Stimulated activated CD4-positive, alpha-beta T cell treated with anti-CD3 and anti-CD28 coated beads, Interleukin-15, amount 100 ng/mL, for 1 hour (primary cell): ENCODE results near the gene PRR18.

Experiments used
- DNase-seq, 2 donors: peaks; one replicate each; pipeline ENCODE4 v3.0.0-alpha.2; 2020; ENCODE audit warnings: low read depth in 1 of 2, low spot score in 1 of 2

The PRR18 gene

DNA sequence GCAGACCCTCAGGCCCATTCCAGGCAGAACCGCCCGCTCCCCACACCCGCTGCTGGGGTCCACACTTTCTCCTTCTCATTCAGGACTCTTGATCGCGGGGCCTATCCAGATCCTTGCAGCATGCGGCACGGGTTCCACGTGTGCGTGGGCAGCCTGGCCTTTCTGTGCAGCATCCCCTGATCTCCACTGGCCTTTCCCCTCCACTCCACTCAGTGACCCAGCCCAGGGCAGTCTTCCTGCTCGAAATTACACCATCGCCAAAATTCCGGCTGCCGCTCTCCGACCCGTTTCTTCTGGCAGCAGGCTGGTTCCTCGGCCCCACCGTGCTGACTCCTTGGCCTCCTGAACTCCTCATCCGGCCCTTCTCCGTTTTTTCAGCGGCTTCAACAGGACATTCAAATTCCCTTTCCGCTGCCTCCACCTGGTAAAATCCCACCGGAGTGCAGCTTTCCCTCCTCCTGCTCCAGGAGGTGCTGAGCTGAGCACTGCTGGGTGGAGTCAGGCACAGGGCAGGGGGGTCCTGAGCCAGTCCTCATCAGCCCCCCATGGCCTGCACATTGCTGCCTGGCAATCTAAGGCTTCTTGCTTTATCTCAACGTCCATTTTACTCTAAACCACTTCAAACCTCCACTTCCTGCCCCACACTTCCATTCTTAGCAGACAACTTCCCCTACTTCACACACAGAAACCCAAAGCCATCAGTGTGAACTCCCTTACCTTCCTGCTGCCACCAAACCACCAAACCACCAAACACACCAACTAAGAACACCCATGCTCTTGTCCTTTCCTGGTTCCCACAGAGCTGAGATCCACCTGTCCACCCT lies 25.2 kb upstream of the PRR18 start:
- no peak for DNase-seq

- no peak for DNase-seq
These were observed 23.6 kb upstream of the PRR18 start for GRCh38 chr6:166331503-166332415.

- no peak for DNase-seq
These were observed 22.4 kb upstream of the PRR18 start for GRCh38 chr6:166330612-166331011.

DNA sequence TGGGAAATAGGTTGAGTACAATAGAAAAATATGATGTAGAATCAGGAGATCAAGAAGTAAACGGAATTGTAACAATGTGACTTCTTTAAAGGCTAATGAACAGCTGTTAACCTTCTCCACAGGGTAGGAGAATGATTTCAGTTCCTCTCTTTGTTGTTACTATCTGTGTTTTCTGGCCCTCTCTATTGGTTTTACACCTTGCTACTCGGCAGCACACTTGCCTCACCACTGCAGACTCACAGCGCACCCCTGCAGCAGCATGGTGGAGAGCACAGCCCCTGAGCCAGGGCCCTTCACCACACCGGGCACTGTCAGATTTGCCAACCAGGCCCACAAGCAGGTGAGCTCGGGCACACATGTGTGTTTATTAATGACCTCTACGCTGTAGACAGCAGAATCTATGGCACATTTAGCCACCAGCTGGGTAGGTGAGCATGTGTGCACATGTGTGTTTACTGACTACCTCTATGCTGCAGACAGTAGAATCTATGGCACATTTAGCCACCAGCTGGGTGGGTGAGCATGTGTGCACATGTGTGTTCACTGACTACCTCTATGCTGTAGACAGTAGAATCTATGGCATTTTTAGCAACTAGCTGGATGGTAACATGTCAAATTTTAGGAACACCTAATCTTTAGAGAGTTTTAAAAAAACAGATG lies 17.3 kb upstream of the PRR18 start:
- no peak for DNase-seq

GRCh38 chr6:166323395-166323794 lies 15.2 kb upstream of the PRR18 start:
- DNase-seq = no peak

DNA sequence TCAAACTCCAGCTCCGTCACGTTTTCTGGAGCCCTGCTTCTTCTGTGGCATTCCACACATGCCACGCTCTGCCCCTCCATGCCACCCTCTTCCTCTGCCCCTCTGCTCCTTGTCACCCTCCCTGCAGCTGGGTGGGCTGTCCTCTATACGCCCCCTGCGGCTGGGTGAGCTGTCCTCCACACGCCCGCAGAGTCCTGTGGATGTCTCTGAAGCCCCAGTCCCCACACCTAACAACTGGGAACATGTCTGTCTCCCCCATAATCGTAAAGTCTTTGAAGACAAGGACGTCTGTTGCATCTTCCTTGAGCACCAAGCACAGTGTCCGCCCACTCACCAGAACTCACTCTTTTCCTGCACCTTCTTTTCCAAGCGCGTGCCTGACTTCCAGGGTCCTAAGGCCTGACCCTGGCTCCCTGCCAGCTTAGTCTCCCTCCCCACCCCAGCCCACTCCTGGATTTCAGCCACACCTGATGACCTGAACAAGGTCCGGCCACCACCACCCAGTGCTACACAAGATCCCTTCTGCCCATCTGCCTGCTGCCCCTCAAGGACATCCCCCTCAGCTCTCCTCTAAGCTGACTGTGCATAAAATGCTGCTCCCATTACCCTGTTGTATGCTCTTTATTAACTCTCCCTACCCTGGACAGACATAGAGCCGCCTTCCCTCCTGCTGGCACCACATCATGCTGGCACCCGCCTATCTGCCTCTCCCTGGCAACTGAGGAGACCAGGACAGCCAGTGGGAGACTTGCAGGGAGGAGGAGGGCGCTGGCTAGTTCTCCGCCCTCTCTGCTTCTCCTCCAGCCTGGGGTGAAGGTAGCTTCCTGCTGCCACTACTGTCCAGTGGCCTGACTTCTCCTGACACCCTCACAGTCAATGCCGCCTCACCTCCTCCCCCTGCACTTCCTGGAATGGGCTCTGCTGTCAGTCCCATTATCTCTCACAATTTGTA lies 10.7 kb upstream of the PRR18 start:
- DNase-seq = no peak

DNA sequence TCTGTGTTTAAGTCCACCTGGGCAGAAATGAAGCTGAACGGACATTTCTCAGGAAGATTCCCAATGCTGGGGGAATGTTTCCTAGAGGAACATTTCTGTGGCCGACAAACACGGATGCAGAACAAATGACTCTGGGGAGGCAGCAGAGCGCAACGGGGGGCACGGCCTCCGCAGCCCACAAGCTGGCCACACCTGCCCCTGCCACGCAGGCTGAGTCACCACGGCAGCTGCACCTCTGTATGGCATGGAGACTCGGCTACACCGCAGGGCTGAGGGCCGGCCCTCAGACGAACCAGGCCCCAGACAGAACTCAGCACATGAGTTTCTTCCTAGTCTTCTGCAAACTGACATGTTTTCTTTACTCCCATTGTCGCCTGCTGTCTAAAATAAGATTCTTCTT lies 10.0 kb upstream of the PRR18 start:
- DNase-seq = no peak

DNA sequence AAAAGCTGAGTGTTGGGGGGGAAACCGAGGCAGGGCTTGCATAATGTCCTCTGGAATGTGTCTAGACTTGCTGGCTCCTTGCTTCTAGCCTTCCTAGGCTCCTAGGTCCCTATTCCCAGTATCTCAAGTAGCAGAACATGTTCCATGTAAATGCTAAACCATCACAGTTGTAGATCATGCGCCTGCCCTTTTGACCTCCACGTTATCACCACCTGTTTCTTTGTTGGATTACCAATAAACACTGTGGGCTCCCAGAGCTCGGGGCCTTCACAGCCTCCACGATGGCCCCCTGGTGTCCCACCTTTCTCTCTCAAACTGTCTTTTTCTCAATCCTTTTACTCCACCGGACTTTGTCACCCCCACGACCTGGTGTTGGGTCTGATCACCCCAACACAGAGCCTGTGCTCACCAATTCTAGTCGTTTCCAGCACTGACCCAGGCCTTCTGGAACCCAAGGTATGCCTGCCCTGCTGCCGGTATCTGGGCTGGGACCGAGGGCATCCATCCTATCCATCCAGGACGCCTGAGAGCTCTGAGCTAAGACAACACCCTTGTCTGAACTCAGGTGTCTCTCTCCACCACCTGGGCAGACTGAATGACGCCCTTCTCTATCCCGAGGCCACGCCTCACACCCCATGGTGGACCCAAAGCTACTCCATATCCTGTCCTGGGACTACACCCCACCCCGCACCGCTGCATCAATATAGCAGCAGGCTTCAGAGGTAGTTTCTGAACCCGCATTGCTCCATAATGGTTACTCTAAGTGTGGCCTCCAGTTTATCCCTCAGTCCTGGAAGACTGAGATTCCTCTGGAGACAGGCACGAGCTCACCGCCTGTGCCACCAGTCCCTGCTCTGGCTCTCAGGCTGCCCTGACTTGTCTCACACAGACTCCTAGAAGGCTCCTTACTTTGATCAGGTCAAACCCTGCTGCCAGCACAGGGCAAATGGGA lies 9.3 kb upstream of the PRR18 start:
- no peak for DNase-seq

GRCh38 chr6:166315436-166315835 lies 7.2 kb upstream of the PRR18 start:
- DNase-seq = no peak

DNA sequence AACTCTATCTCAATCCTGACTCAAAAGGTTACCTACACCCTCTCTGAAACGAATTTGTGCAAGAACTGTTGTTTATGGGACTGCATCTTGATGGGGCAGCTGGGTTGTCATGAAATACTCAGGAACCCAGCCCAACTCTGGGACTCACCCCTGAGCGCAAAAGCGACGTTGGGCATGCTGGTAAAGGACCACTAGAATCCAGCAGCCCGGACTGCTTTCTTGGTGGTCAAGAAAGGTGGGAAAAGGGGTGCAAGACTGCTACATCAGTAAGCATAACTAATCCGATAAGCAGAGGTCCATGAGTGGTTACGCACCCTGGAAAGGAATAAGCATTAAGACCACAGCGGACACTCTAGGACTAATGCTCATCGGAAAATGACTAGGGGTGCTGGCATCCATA lies 6.3 kb upstream of the PRR18 start:
- no peak for DNase-seq

GRCh38 chr6:166313255-166314070 lies 5.3 kb upstream of the PRR18 start:
- no peak for DNase-seq

- no peak for DNase-seq
These were observed 4.6 kb upstream of the PRR18 start for GRCh38 chr6:166312832-166313231.

GRCh38 chr6:166310634-166311033 lies 2.4 kb upstream of the PRR18 start:
- no peak for DNase-seq

DNA sequence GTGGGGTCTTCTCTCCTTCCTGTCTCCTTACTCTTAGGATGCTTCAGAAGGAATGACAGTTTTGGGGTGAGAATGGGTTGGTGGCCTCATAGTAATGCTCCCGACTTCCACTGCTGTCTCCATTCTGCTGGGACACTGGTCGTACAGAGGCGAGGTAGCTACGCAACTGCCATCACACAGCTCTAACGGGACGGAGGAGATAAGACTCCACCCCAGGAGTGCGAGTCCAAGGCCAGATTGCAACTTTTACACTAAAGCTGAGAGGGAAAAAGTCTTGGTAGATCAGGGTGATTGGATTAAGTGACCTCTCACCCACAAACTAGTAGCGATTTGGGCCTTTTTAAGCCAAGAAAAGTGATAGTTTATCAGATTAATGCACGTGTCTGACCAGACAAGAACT lies 1.8 kb upstream of the PRR18 start:
- DNase-seq = no peak

GRCh38 chr6:166308769-166309589 lies 787 bp upstream of the PRR18 start:
- no peak for DNase-seq

DNA sequence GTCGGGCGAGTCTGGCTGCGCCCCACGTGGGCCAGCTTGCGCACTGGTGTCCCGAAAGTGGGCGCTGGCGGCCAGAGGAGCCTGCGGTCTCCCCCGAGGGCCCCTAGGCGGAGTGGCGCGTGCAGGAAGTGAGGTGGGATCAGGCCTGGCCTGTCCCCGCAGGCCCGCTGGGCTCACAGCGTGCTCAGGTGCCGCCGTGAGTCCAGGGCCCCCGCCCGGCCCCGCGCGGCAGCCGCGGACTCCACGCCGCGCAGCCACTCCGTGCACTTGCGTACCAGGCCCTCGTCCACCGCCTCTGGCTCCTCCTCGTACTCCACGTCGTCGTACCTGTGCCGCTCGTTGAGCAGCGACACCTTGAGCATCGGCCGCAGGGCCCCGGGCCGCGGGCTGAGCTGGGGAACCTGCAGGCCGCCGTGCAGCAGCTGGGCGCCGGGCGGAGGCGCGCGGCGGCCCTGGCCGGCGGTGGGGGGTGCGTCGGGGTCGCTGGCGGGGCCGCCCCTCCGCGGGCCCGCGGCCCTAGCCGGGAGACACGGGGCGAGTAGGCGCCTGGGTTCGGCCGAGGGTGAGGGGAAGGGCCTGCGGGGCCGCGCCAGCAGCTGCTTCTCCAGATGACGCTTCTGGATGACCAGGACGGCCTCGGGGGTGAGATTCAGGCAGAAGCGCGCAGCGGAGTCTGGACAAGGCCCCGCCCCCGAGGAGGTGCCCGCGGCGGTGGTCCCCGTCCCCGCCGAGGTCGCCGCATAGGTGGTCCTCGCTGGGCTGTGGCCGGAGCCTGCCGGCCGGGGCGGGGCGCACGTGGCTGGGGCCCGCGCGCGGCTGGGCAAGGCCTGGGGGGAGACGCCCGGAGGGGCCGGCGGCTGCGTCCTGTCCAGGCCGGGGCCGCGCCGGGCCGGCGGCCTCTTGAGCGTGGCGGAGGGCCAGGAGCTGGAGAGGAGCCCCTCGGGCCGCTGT lies 835 bp downstream of the PRR18 start:
- DNase-seq = no peak
